HG03575 (cell line): Measurements from ENCODE around the gene SLC25A21.
"Not testable (repeated sequence)": the region's sequence is repeated elsewhere in the genome, so short reads cannot be mapped to it uniquely, and the experiment has no call there.

ENCODE experiments used
- ATAC-seq: cut with Tn5 transposase; IDR thresholded peaks from one replicate; pipeline ENCODE4 v1.9.1; 2021; ENCODE audit not compliant: unreplicated experiment, insufficient number of reproducible peaks, low FRiP score; ENCODE audit errors: extremely low read depth

Gene SLC25A21

GRCh38 chr14:37023875-37024565, 148.4 kb downstream of the SLC25A21 start:
- ATAC-seq, result no peak

GRCh38 chr14:37021390-37021789, 151.0 kb downstream of the SLC25A21 start:
- ATAC-seq, result no peak

- ATAC-seq, result no peak
These were observed 152.9 kb downstream of the SLC25A21 start for GRCh38 chr14:37019488-37019887.

DNA sequence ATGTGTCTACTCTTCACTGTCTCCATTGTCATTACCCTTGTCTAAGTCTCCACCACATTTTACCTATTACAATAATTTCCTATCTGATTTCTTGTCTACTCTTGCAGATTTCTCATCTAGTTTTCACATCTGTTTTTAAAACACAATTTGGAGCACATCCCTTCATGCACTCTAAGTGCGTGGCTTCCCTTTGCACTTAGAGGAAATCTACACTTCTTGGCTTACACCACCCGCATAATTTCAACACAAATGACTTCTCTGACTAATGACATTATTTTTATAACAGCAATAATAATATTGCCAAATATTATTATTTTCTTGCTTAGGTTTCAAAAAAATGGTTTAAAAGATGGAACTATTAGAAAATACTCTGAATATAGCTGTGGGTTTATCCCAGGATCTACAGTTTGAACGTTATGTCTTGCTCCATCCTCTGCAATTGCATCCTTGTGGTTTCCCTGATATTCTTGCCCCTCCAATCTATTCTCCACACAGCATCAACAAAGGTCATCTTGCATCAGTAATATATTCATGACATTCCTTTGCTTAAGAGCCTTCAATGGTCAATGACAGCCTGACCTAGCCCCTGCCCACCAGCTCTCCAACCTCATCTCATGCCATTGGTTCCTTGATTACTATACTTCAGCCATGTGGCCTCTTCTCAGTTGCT, 153.7 kb downstream of the SLC25A21 start:
- ATAC-seq, result no peak

- ATAC-seq, result no peak
These were observed 159.3 kb downstream of the SLC25A21 start for GRCh38 chr14:37013078-37013477.

GRCh38 chr14:36998686-36999085, 173.7 kb downstream of the SLC25A21 start:
- no peak for ATAC-seq

GRCh38 chr14:36997843-36998242, 174.6 kb downstream of the SLC25A21 start:
- no peak for ATAC-seq

- ATAC-seq, result no peak
These were observed 175.4 kb downstream of the SLC25A21 start for GRCh38 chr14:36996857-36997590.

DNA sequence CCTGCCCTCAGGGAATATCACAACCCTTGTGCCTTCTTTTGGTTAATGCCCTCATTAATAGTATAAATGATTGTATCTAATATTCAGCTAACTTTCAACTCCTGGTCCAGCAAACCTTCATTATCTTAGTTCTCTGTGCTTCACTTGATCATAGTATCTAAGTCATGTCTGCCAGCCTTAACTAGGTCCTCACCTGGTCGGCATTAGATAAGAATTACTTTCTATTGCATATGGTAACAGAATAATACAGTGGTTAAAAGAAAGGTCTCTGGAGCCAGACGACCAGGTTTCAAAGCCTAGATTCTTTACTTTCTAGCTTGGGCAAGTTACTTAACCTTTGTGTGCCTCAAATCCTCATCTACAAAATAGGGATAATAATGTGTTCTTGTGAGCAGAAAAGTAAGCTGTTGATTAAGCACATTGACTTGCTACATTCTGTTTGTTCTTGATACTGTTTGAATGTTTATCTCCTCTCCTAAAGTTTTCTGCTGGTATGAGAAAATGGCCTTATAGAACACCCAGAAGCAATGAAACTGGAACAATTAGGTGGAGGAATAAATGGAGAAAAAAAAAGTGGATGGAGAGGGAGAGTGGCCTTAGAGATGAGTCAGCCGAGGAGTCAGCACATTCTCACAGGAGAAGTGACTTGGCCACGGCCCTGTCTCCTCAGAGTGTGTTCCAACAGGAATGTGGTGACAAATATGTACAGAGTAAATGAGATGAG, 176.1 kb downstream of the SLC25A21 start:
- ATAC-seq, result no peak

GRCh38 chr14:36989806-36990205, 182.6 kb downstream of the SLC25A21 start:
- no peak for ATAC-seq

- no peak for ATAC-seq
These were observed 183.4 kb downstream of the SLC25A21 start for GRCh38 chr14:36988989-36989388.

- ATAC-seq, result no peak
These were observed 183.8 kb downstream of the SLC25A21 start for GRCh38 chr14:36988568-36988967.

- ATAC-seq, result no peak
These were observed 186.0 kb downstream of the SLC25A21 start for GRCh38 chr14:36986407-36986806.

DNA sequence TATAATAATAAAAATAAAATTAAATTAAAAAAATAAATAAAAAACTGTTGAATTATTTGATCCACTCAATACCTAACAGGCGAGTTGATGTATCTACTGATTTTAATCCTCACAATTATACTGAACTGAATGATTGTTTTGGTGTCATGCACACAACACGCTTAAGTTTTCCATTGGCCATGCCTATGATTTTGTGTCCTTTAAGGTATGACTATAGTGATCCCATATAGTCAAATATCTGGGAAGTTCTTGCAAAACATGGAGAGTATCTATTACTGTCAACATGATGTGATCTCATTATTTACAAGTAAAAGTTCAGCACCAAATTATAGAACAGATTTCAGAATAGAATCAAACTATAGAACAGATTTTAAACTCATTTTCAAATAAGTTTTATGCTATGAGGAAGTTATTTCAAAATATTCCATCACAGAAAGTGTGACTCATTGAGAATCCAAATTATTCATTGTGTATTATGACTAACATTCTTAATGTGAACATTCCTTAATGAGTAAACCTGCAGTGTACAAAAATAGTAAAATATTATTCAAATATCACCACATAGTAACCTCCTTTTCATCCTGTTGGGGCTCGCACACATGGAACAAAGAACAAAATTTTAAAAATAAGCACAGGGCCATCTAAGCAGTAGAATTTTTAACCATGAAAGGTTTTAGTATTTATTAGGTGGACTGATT, 190.4 kb downstream of the SLC25A21 start:
- ATAC-seq, result no peak

- ATAC-seq, result not testable (repeated sequence)
These were observed 192.0 kb downstream of the SLC25A21 start for GRCh38 chr14:36980413-36980812.

DNA sequence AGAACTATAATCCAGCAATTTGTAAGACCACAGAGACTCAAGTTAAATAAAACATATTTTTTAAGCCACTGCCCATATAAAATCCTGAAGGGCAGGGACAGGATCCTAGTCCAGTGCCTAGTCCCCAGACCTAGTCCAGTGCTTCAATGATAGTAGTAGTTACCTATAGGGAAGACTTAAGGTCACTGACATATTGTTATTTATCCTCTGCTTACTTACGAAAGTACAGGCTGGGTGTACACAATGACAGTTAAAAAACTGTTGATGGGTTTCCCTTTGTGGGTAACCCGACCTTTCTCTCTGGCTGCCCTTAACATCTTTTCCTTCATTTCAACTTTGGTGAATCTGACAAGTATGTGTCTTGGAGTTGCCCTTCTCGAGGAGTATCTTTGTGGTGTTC, 192.5 kb downstream of the SLC25A21 start:
- no peak for ATAC-seq

DNA sequence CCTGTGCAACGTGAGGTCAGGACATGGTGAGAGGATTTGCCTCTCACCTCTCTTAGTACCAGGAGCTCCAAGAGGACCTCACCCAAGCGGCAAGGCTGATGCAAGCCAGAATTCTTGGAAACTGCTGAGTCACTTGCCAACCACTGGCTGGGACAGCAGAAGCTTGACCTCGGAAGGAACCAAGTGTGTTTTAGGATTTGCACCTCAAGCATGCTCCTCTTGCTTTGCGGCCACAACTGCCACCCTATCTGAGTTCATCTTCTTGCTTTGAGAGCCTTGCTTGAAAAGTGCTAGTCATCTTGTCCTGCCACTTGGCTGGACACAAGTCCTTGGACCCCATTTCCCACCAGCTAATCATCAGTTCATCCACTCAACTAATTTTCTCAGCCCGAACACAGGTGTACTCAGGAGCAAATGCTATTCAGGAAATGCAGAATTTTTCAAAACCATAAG, 195.8 kb downstream of the SLC25A21 start:
- no peak for ATAC-seq

DNA sequence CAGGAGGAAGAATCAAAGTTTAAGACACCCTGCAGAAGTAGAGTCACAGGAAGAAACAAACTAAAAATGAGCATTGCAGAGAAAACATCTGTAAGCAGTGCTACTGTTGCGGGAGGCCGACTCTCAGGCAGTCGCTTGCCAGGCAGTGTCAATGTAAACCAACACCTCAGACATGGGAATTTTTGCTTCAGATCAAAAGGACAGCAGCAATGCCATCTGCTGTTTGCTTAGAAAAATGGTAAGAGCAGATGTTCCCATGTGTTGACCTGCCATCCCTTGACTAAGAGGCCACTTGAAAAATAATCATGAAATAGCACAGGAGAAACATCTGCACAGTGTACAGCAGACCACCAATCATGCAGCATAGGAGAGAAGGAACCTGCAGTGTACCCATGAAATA, 196.6 kb downstream of the SLC25A21 start:
- no peak for ATAC-seq

DNA sequence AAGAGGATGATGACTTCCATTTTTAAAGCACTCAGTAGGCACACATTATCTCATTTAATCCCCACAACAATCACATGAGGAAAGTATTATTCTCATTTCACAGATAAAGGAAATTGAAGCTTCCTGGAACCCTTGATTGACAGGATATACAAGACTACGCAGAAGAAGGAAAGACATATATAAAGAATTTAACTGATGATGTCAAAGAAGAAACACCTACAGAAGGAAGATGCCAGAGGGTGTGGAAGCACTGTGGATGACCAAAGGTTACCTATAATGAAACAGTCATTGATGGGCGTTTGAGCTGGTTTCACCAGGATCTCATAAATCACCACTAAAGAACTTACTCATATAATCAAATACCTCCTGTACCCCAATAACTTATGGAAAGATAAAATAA, 197.4 kb downstream of the SLC25A21 start:
- no peak for ATAC-seq
